Fibroblast of villous mesenchyme (primary cell): ENCODE data around the gene ZNF518A. TPM values are rescaled to one million over a fixed set of nuclear protein-coding genes. Genes with fewer than 3 reads are reported as not detected.

Experiments used
- DNase-seq: peaks from one replicate; pipeline ENCODE4 v3.0.0-alpha.2; 2010; ENCODE audit warnings: low read depth
- H3K4me3 ChIP-seq: 2 replicates; pipeline ENCODE4 v1.5.1; 2011; ENCODE audit warnings: low read depth, mild to moderate bottlenecking, low read length
- total RNA-seq: library from RNA; depleted of rRNA; stranded (reverse); fragments of >200 nt; gene quantifications from 2 replicates; pipeline ENCODE4 v1.2.3, GENCODE V29; 2012
- TF ChIP-seq, protein P1 (sequence below): IDR thresholded peaks from 2 replicates; pipeline ENCODE4 v1.5.1; 2012; ENCODE audit warnings: low read depth, mild to moderate bottlenecking, low read length; ENCODE audit not compliant: insufficient read depth

ZNF518A gene
- total RNA-seq, 1 donor = 19.9 TPM

DNA sequence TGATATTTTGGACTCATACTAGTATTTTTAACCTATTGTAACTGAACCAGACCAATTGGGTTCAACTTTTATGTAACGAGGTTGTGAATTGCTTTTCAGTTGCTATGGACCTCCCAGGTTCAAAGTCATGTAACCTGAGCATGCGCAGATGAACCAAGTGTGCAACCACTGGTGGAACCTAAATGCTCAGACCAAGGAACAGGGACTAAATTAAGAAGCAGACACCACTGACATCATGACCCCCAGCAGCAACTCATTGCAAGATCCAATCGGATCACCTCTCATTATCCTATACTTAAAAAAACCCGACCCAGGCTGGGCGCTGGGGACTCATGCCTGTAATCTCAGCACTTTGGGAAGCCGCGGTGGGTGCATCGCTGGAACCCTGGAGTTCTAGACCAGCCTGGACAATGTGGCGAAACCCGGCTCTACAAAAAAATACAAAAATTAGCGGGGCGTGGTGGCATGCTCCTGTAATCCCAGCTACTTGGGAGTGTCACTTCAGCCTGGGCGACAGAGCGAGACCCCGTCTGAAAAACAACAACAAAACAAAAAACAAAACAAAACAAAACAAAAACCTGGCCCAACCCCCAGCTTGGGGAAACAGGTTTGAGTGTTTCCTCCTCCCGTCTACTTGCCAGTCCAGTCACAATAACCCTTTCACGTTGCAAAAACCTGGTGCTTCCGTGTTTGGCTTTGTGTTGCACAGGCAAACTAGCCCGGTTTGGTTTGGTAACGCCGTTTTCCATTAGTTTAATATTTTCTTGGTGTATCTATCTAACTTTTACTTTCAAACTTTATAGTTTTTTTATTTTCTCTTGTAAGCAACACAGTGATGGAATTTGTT lies 11.3 kb upstream of the ZNF518A start:
- TF ChIP-seq, protein P1, sequence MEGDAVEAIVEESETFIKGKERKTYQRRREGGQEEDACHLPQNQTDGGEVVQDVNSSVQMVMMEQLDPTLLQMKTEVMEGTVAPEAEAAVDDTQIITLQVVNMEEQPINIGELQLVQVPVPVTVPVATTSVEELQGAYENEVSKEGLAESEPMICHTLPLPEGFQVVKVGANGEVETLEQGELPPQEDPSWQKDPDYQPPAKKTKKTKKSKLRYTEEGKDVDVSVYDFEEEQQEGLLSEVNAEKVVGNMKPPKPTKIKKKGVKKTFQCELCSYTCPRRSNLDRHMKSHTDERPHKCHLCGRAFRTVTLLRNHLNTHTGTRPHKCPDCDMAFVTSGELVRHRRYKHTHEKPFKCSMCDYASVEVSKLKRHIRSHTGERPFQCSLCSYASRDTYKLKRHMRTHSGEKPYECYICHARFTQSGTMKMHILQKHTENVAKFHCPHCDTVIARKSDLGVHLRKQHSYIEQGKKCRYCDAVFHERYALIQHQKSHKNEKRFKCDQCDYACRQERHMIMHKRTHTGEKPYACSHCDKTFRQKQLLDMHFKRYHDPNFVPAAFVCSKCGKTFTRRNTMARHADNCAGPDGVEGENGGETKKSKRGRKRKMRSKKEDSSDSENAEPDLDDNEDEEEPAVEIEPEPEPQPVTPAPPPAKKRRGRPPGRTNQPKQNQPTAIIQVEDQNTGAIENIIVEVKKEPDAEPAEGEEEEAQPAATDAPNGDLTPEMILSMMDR = no peak
- H3K4me3 ChIP-seq = peak overlapping the region; percentile 52
- peak; percentile 22 for DNase-seq

DNA sequence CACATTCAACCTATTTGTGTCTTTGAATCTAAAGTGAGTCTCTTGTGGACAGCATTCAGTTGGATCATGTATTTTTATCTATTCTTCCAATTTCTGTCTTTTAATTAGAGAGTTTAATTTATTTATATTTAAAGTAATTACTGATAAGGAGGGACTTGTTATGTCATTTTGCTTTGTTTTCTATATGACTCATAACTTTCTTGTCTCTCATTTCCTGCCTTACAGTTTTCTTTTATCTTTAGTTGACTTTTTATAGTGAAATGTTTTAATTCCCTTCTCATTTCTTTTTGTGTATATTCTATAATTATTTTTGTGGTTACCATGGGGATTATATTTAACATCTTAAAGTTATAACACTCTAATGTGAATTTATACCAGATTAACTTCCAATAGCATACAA lies 7.3 kb upstream of the ZNF518A start:
- DNase-seq = no peak
- TF ChIP-seq, protein P1 = no peak
- no peak overlapping the region for H3K4me3 ChIP-seq

DNA sequence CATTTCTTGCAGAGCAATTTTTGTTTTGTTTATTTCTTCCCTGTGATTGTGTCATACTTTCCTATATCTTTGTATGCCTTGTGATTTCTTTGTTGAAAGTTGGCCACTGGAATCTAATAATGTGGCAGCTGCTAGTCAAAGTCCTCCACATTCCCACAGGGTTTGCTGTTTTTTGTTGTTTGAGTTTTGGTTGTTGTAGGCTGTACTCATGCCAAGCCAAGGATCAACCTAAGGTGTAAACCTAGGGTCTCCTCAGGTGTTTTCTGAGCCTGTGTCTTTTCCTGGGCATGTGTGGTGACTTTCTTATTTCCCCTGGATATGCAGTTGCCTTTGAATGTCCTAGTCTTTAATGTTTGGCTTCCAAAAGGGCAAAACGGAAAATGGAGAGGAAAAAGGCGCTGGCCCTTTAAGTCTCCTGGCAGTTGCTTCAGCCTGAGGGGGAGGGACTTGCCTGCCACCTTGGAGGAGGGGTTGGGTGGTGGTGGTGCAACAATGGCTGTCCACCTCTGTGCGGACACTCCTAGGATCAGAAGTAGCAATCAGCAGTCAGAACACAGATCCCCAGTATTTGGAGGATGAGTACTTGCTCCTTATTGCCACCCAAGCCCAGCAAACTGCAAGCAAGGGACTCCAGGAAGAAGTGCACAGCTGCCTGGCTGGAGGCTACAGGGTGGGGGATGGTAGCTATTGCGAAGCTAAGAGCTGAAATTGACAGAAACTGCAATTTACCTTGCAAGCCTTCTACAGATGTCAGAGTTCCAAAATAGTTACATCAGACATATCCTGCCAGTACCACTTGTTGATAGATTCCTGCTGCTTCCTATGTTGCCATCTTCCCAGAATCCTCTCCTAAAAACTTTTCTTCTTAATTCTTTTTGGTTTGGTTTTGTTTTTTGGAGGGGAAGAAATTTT lies 5.6 kb upstream of the ZNF518A start:
- TF ChIP-seq, protein P1 = no peak
- H3K4me3 ChIP-seq = peak overlapping the region; percentile 43
- DNase-seq = peak; percentile 46

DNA sequence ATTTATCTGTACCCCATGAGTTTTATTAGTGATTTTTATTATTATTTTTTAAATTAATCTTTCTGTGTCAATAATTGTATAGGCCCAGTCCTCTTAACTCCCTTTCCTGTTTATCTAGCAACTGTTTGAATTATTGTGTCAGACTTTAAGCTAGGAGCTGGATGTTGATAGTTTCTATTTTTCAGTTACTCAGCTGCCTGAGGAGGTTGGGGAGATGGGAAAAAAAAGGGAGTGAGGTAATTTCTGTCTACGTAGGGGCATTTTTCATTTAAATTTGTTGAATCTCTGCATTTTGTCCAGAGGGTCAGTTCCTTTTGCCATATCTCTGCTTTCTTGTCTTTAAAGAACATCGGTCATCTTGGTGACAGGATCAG lies 5.0 kb upstream of the ZNF518A start:
- TF ChIP-seq, protein P1 = no peak
- H3K4me3 ChIP-seq = no peak overlapping the region

DNA sequence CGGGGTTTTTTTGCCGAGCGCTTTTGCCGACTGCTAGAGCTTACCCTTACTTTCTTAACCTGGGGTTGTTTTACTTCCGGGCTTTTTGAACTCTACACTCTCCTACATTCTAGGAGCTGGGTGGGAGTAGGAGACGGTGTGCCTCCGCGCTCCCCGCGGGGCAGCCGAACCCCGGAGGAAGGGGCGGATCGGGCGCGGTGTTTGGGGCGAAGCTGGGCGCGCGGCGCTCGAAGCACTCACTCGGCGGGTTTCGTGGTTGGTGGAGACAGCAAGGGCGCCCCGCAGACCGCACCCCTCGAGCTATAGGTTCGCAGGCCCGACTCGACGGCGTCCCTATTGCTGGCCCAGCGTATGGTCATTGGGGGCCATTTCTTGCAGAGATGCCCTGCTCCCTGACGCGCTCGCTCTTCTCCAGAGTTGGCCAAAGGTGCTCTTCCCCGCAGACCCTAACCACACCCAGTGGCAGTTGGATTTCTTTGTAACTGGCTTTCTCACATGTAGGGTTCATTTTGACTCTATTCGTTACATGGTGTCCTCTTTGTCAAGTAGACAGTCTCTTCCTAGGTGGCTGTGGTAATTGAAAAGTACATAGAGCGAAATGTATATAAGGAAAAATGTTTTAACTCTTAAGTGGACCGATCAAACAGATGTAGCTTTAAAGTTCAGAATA lies 364 bp downstream of the ZNF518A start:
- no peak for DNase-seq
- TF ChIP-seq, protein P1 = no peak
- H3K4me3 ChIP-seq = peak overlapping the region; percentile 65

More for the DNA sequence above, 5.0 kb upstream of the ZNF518A start:
- peak; percentile 37 for DNase-seq

DNA sequence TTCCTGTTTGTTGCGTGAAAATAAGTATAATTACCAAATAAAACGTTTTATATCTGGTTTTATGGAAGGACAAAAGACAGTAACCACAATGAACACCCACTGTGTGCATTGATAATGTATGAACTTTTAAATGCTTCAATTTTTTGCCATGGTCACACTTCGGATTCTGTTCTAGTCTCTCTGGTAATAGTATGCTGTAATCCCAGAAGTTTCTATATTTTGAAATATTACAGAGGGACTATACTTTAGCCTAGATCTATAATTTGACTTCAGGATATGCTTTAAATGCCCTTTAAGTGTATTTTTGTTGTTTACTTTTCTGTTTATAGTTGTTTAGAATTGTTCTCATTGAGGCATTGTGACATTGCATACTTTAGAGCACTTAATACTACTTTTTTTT lies 1.5 kb downstream of the ZNF518A start:
- DNase-seq = no peak
- no peak overlapping the region for H3K4me3 ChIP-seq
- TF ChIP-seq, protein P1 = no peak
